HepG2 (cell line): ENCODE data around the gene DYNC1LI1. TPM values are rescaled to one million over a fixed set of nuclear protein-coding genes. Genes with fewer than 3 reads are reported as not detected.

ENCODE experiments used
- ATAC-seq: fragments of 200-7000 bp; cut with Tn5 transposase; 3 replicates; pipeline ENCODE4 v1.9.1; 2020; ENCODE audit warnings: mild to moderate bottlenecking, moderate library complexity
- BruUV-seq: library from RNA; stranded (reverse); fragments of 400-500 nt; replicated peaks from 2 replicates; lab custom pipeline; 2021; lab: Mats Ljungman, UMichigan
- CTCF ChIA-PET: fragments of 300-600 bp; formaldehyde crosslinking; extraction: SDS; loops from one replicate; lab custom pipeline; 2021; ENCODE audit warnings: low total read pairs, inconsistent platforms, low intra/inter-chr PET ratio; lab: Yijun Ruan, JAX
- POLR2A ChIA-PET: fragments of 350-600 bp; sonication (Branson Sonifier 250); formaldehyde crosslinking; loops from one replicate; lab custom pipeline; 2020; ENCODE audit warnings: antibody characterized with exemption, inconsistent platforms; lab: Yijun Ruan, JAX
- DNase-seq: peaks from one replicate; pipeline ENCODE4 v3.0.0-alpha.2; 2015; ENCODE audit warnings: low spot score
- FAIRE-seq: peaks from 3 replicates; lab custom pipeline; 2011; peaks lifted over from hg19 to GRCh38; lab: Jason Lieb, UNC
- H2AFZ ChIP-seq: one replicate; pipeline ENCODE4 v1.6.1; 2011; ENCODE audit warnings: low read length, inconsistent platforms
- H3K27ac ChIP-seq: fragments of 300-600 bp; 3 replicates; pipeline ENCODE4 v1.8.0; 2011; ENCODE audit warnings: mixed run types, mild to moderate bottlenecking, mixed read lengths, low read length, inconsistent platforms; ENCODE audit not compliant: insufficient read depth; ENCODE audit errors: extremely low read length
- H3K27me3 ChIP-seq, 2 experiments: fragments of 200-600 bp in 1 of 2; 2 replicates in 1 of 2; 3 replicates in 1 of 2; pipeline versions ENCODE4 v1.6.0 to v1.8.0; 2011; ENCODE audit warnings: low read length in 2 of 2, mild to moderate bottlenecking in 2 of 2, moderate library complexity in 2 of 2, inconsistent platforms in 1 of 2; ENCODE audit not compliant: insufficient read depth in 2 of 2, control insufficient read depth in 1 of 2
- H3K36me3 ChIP-seq, 2 experiments: fragments of 200-600 bp in 1 of 2; replicated peaks in 1 of 2; 2 replicates in 1 of 2; 3 replicates in 1 of 2; pipeline versions ENCODE4 v1.5.1 to v1.8.0; 2011; ENCODE audit warnings: low read length in 2 of 2, inconsistent platforms in 1 of 2; ENCODE audit not compliant: insufficient read depth in 2 of 2, control insufficient read depth in 1 of 2
- H3K4me1 ChIP-seq: 2 replicates; pipeline ENCODE4 v1.5.1; 2012; ENCODE audit warnings: low read length, inconsistent platforms; ENCODE audit not compliant: insufficient read depth
- H3K4me2 ChIP-seq: 2 replicates; pipeline ENCODE4 v1.6.0; 2011; ENCODE audit warnings: low read depth, low read length, inconsistent platforms
- H3K4me3 ChIP-seq, 3 experiments: fragments of 200-600 bp in 1 of 3; sonication (generic), shearing (Covaris generic) in 1 of 3; replicated peaks in 1 of 3; 2 replicates each; pipeline ENCODE4 v1.5.1; 2011 to 2016; ENCODE audit warnings: low read length in 3 of 3, inconsistent platforms in 2 of 3, low read depth in 2 of 3, mild to moderate bottlenecking in 2 of 3, control low read depth in 1 of 3, mixed read lengths in 1 of 3; ENCODE audit not compliant: insufficient read depth in 1 of 3
- H3K79me2 ChIP-seq: one replicate; pipeline ENCODE4 v1.6.1; 2011; ENCODE audit warnings: low read length, inconsistent platforms; ENCODE audit not compliant: insufficient read depth
- H3K9ac ChIP-seq: 2 replicates; pipeline ENCODE4 v1.6.0; 2011; ENCODE audit warnings: mild to moderate bottlenecking, low read depth, low read length, inconsistent platforms; ENCODE audit not compliant: insufficient read depth
- H3K9me3 ChIP-seq: 2 replicates; pipeline ENCODE4 v1.5.1; 2012; ENCODE audit warnings: mild to moderate bottlenecking, low read length
- H4K20me1 ChIP-seq: 2 replicates; pipeline ENCODE4 v1.6.0; 2011; ENCODE audit warnings: inconsistent platforms, mild to moderate bottlenecking, low read length, moderate library complexity; ENCODE audit not compliant: insufficient read depth
- EEA1 ChIP-seq: sonication (generic); formaldehyde crosslinking; IDR thresholded peaks from 2 replicates; pipeline ENCODE4 v1.5.1; 2020; ENCODE audit warnings: mild to moderate bottlenecking, missing genetic modification reagents, borderline replicate concordance
- FOXJ3 ChIP-seq: sonication (generic); formaldehyde crosslinking; IDR thresholded peaks from 2 replicates; pipeline ENCODE4 v1.4.0; 2020; ENCODE audit warnings: missing genetic modification reagents, mild to moderate bottlenecking, borderline replicate concordance
- IRX3 ChIP-seq: sonication (generic); formaldehyde crosslinking; IDR thresholded peaks from 2 replicates; pipeline ENCODE4 v1.8.1; 2023; ENCODE audit warnings: mild to moderate bottlenecking, low read depth, missing genetic modification reagents, borderline replicate concordance
- MIXL1 ChIP-seq: IDR thresholded peaks from 2 replicates; pipeline ENCODE4 v1.6.1; 2016
- SATB2 ChIP-seq: sonication (generic); formaldehyde crosslinking; IDR thresholded peaks from 2 replicates; pipeline ENCODE4 v1.5.0; 2020; ENCODE audit warnings: missing genetic modification reagents
- SOX5 ChIP-seq: IDR thresholded peaks from 2 replicates; pipeline ENCODE4 v1.6.1; 2016; ENCODE audit warnings: borderline replicate concordance
- TAF15 ChIP-seq: fragments of 200-400 bp; formaldehyde crosslinking; IDR thresholded peaks from one replicate; pipeline ENCODE4 v1.6.1; 2018; ENCODE audit warnings: mild to moderate bottlenecking, low read depth, low read length; ENCODE audit not compliant: poor library complexity, severe bottlenecking
- ZNF180 ChIP-seq: sonication (generic); formaldehyde crosslinking; IDR thresholded peaks from 2 replicates; pipeline ENCODE4 v1.4.0; 2020; ENCODE audit warnings: low read depth, missing genetic modification reagents, borderline replicate concordance
- ZNF282 ChIP-seq: fragments of 450-650 bp; IDR thresholded peaks from 2 replicates; pipeline ENCODE4 v1.6.1; 2018; ENCODE audit not compliant: partially characterized antibody
- ZNF430 ChIP-seq: sonication (generic); formaldehyde crosslinking; IDR thresholded peaks from 2 replicates; pipeline ENCODE4 v1.9.0; 2021; ENCODE audit warnings: mild to moderate bottlenecking, missing genetic modification reagents
- ZSCAN20 ChIP-seq: sonication (generic); formaldehyde crosslinking; IDR thresholded peaks from 2 replicates; pipeline ENCODE4 v1.4.0; 2020; ENCODE audit warnings: missing genetic modification reagents, mild to moderate bottlenecking, borderline replicate concordance
- WGBS: methylation state at CpG from one replicate; pipeline ENCODE4 v1.1.6; 2017; ENCODE audit warnings: low lambda C conversion rate; 5-methylcytosine and 5-hydroxymethylcytosine counted together
- in situ Hi-C: cut with HindIII; loops from 2 replicates; pipeline ENCODE4 v1.10.0; 2017; ENCODE audit warnings: low pct_unique_long_range_greater_than_20kb; ENCODE audit not compliant: extremely low pct_ligation_motif_present
- intact Hi-C: fragments of 100-400 bp; cut with micrococcal nuclease; formaldehyde crosslinking; loops from one replicate; pipeline ENCODE4 v1.10.0; 2022; ENCODE audit not compliant: unreplicated experiment
- polyA plus RNA-seq, 8 experiments: library from polyadenylated mRNA; depleted of rRNA in 3 of 8; stranded (reverse) in 7 of 8; unstranded in 1 of 8; fragments of >200 nt; fragmentation: Illumina TruSeq in 4 of 8; extraction: Trizol in 4 of 8; gene quantifications; 2 replicates each; pipeline versions ENCODE4 v1.2.1 to v1.2.3, GENCODE V29; 2011 to 2016; ENCODE audit warnings: low read depth in 4 of 8, missing spikeins in 1 of 8, mixed read lengths in 1 of 8; ENCODE audit not compliant: insufficient read depth in 1 of 8
- total RNA-seq, 5 experiments: library from RNA; depleted of rRNA; stranded (reverse); fragments of >200 nt; fragmentation: Illumina TruSeq; extraction: Trizol; gene quantifications; 2 replicates each; pipeline ENCODE4 v1.2.3, GENCODE V29; 2016; ENCODE audit warnings: low read depth in 1 of 5
- TF ChIP-seq, protein P1 (sequence below): IDR thresholded peaks from 2 replicates; pipeline ENCODE4 v1.6.1; 2016; ENCODE audit warnings: missing compliant biosample characterization, missing genetic modification reagents, borderline replicate concordance
- TF ChIP-seq, protein P2 (sequence below): sonication (generic); formaldehyde crosslinking; IDR thresholded peaks from 2 replicates; pipeline ENCODE4 v1.4.0; 2020; ENCODE audit warnings: missing genetic modification reagents, mild to moderate bottlenecking, borderline replicate concordance

DYNC1LI1 gene
- total and polyA plus RNA-seq, 2 of the 13 experiments (the other 11 are each of a cell fraction or from before 2014, with no cell fraction given), result 13.4 to 37.1 TPM

DNA sequence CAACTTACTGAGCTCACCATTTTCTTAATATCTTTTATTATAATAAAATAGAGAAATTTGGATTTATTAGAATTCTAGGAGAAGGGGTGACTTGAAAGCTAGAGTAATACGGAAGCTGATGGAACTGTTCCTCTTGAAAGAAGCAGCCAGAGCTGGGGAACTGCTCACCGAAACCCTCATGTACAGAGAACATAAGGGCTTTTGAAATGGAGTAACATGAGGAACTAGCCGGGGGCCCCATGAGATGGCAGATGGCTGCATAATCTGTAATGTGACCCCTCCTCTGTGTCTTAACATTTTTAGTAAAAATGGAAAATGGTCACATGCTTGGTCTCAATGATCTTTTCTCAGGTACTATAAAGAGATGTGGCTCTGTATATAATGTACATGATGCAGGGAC is 15.7 kb upstream of the DYNC1LI1 start (continued):
- TF ChIP-seq, protein P1, sequence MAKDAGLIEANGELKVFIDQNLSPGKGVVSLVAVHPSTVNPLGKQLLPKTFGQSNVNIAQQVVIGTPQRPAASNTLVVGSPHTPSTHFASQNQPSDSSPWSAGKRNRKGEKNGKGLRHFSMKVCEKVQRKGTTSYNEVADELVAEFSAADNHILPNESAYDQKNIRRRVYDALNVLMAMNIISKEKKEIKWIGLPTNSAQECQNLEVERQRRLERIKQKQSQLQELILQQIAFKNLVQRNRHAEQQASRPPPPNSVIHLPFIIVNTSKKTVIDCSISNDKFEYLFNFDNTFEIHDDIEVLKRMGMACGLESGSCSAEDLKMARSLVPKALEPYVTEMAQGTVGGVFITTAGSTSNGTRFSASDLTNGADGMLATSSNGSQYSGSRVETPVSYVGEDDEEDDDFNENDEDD (CRISPR knock-in tag), result no peak
- TF ChIP-seq IRX3 (CRISPR knock-in tag) (no peak), FOXJ3 (CRISPR knock-in tag) (no peak)

DNA sequence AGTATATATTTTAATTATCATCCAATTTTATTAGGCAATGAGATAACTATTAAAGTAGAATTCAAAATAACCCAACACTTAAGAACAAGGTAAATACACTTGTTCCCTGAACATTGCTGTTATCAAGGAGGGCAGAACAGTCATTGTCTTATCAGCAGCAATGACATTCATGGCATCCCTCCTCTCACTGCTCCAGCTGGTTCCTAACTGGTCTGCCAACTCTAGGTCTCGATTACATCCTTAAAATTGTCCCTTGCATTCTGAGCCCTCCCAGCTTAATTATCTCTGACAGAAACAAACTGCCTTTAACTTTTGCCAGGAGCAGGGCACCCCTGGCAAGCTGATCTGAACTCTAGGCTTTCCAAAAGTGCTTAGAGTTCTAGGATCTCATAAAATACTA is 14.0 kb upstream of the DYNC1LI1 start:
- Histone ChIP-seq H3K4me2 (no peak overlapping the region), H3K9ac (no peak overlapping the region), H3K36me3 (no peaks in the 10 kb centered on the region), H3K27ac (no peak overlapping the region), H3K79me2 (no peaks in the 10 kb centered on the region), H4K20me1 (no peaks in the 10 kb centered on the region), H2AFZ (no peak overlapping the region), H3K27me3 (peaks cover 0 to 3% of the 10 kb centered on the region in 2 experiments; a peak in 2 of 5 replicates), H3K9me3 (no peaks in the 10 kb centered on the region), H3K4me3 (no peak overlapping the region), H3K4me1 (peaks cover 9% of the 10 kb centered on the region)
- ATAC-seq (no peak), FAIRE-seq (no peak), DNase-seq (no peak)
- in situ Hi-C loops (no loop called here), intact Hi-C loops (no loop called here)
- 0% methylated on average over 1 of the region's 1 CpG for WGBS
- ChIA-PET CTCF (no interaction called here), POLR2A (no interaction called here)
- no peak for TF ChIP-seq ZNF430 (CRISPR knock-in tag)
- TF ChIP-seq MIXL1 (CRISPR knock-in tag), result no peak
- TF ChIP-seq, protein P2, sequence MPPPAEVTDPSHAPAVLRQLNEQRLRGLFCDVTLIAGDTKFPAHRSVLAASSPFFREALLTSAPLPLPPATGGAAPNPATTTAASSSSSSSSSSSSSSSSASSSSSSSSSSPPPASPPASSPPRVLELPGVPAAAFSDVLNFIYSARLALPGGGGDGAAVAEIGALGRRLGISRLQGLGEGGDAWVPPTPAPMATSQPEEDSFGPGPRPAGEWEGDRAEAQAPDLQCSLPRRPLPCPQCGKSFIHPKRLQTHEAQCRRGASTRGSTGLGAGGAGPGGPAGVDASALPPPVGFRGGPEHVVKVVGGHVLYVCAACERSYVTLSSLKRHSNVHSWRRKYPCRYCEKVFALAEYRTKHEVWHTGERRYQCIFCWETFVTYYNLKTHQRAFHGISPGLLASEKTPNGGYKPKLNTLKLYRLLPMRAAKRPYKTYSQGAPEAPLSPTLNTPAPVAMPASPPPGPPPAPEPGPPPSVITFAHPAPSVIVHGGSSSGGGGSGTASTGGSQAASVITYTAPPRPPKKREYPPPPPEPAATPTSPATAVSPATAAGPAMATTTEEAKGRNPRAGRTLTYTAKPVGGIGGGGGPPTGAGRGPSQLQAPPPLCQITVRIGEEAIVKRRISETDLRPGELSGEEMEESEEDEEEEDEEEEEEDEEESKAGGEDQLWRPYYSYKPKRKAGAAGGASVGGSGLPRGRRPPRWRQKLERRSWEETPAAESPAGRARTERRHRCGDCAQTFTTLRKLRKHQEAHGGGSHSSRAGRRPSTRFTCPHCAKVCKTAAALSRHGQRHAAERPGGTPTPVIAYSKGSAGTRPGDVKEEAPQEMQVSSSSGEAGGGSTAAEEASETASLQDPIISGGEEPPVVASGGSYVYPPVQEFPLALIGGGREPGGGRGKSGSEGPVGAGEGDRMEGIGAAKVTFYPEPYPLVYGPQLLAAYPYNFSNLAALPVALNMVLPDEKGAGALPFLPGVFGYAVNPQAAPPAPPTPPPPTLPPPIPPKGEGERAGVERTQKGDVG (CRISPR knock-in tag), result no peak
- TF ChIP-seq SATB2 (CRISPR knock-in tag), result no peak
- TF ChIP-seq TAF15, result no peak
- no peak for TF ChIP-seq ZNF282
- no peak for TF ChIP-seq ZSCAN20 (CRISPR knock-in tag)
- no peak for TF ChIP-seq ZNF180 (CRISPR knock-in tag)
- no peak for TF ChIP-seq EEA1
- TF ChIP-seq SOX5 (CRISPR knock-in tag), result no peak
- BruUV-seq, result no TSS peak
